ENCODE results near the gene C11orf98.

DNA sequence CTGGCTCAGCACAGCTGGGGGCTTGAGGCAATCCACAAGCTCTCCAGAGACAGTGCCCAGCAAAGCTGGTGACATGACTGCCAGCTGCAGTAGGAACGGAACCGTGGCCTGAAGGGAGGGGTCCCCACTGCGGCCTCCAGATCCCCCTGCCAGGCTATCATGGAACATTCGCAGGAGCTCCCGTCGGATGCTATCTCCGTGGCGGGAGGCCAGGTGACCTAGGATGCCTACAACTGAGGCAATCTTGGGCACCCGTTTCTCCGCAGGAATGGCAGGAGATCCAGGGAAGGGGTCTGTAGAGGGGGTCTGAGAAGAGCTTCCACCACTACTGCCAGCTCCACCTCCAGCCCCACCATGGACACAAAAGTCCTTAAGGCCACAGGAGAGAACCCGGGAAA, 16.0 kb downstream of the C11orf98 start:
- no peak for TF ChIP-seq CTCF (conservative IDR thresholded peaks at IDR 0.05 in 1 of 2, IDR thresholded peaks at IDR 0.05 in 1 of 2; ENCODE audit: low read depth in 1 of 2, low read length in 2 of 2)
- TF ChIP-seq EZH2 (IDR thresholded peaks at IDR 0.05; ENCODE audit: low read length, missing control alignments), result no peak
